Limb (tissue), 2 donors: ENCODE measurements around the gene KLHDC10.
"Not testable (repeated sequence)": the region's sequence is repeated elsewhere in the genome, so short reads cannot be mapped to it uniquely, and the experiment has no call there.

Experiments
- DNase-seq, 2 donors: peaks; one replicate each; pipeline ENCODE4 v3.0.0-alpha.2; 2016; ENCODE audit errors: extremely low spot score in 2 of 2

KLHDC10 gene

DNA sequence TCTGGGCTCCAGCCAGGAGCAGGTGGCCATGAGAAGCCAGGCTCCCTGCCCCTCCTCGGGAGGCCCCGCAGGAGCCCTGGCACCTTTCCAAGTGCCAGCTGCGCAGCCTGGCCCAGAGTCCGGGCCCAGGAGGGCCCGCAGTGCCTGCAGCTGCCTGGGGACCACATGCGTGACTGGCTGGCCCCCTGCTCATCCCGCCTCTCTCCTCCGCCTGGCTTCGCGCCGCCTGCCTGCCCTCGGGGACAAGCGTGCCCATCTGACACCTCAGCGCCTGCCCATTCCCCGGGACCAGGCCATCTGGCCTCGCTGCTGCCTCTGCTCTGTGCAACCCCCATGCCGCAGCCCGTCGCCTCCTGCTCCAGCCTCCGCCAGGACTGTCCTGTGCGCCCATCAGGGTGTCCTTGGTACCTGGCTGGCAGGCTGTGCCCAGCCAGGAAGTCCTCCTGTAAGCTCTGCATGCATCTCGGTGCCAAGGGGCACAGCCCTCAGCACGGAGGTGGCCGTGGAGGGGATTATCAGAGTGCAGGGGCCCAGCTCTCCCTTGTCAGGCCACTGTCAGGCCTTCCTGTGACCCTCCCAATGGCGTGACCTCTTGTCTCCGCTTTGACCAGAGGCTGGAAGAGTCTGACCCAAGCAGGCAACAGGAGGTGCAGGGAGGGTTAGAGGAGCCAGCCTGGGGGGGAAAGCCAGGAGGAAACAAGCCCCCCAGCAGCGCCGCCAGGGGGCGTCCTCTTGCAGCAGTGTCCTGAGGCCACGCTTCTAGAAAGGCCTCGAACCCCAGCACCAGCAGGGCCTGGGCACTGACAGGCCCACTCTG is 84.4 kb downstream of the KLHDC10 start:
- peak; percentile 67 to 84 for DNase-seq

DNA sequence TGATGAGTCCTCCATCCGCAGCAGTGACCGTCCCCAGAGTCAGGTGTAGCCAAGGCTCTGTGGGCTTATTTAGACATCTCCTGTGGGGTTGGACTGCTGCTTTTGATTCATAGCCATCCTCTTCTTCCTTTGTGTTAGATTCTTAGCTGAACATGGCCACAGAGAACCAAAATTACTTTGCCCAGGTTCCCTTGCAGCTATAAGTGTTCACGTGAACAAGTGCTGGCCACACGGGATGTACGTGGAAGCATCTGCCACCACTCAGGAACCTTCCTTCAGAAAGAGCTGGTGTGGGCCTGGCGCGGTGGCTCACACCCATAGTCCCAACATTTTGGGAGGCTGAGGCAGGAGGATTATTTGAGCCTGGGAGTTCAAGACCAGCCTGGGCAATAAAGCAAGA is 85.8 kb downstream of the KLHDC10 start:
- no peak for DNase-seq

DNA sequence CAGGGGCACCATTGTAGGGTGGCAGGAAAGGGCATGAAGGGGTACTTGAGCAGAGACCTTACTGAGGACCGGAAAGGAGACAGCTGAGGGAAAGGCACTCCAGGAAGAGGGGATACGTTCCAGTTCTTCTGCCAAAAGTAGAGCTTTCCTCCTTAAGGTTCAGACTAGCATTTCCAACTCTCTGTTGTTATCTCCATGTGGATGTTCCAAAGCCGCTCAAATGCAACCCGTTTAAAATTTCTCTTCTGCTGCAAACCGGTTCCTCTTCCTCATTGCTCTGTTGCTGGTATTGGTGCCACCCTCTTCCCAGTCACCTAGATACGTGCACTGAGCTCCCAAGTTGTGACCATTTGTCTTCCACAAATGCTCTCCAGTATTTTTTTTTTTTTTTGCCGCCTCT is 87.4 kb downstream of the KLHDC10 start:
- no peak for DNase-seq

DNA sequence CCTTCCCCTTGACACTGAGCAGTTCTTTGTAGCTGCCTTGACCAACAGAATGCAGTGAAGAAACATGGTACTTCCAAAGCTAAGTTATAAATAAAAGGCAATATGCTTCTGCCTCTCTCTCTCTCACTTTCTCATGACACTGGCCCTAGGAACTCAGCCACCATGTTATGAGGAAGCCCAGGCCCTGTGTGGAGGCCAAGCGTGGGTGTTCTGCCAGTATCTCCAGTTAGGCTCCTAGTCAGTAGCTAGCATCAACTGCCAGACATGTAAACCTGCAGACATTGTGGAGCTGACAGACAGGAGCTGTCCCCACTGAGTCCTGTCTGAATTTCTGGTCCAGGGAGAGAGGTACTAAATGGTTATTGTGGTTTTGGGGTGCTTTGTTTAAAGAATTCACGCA is 89.7 kb downstream of the KLHDC10 start:
- no peak for DNase-seq

DNA sequence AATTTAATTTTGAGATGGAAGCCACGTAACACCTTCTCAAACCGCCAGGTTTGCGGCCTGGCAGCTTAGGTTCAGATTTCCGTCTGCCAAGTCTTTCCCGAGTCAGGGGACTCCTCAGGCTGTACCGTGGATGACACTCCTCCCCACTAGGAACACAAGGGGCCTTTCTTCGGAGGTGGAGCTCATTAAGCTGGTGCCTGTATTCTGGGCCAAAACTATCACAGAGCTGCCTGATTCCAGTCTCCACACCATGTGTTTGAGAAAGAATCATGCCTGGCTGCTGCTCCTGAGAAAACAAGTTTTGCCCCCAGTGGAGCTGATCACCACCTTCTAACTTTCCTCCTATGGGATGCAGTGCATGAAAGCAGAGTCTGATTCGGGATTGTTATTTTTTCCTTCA is 90.1 kb downstream of the KLHDC10 start:
- no peak for DNase-seq

DNA sequence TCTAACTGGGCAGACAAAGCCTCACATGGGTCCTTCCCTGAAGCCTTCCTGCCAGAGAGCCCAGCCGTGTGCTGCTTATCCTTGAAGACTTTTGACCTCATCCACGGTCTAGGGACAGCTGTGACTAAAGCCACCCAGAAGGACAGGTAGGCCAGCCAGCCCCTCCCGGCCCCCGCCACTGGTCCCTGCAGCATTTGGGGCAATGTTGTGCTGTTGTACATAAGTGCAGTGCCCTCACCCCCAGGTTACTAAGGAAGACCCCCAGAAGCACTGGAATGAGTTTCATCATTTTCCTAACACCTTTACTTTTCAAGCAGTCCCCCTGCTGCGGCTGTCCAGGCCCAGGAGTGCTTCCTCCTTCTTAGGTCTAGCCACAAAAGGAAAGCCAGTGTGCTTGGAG is 91.9 kb downstream of the KLHDC10 start:
- DNase-seq, result no peak

DNA sequence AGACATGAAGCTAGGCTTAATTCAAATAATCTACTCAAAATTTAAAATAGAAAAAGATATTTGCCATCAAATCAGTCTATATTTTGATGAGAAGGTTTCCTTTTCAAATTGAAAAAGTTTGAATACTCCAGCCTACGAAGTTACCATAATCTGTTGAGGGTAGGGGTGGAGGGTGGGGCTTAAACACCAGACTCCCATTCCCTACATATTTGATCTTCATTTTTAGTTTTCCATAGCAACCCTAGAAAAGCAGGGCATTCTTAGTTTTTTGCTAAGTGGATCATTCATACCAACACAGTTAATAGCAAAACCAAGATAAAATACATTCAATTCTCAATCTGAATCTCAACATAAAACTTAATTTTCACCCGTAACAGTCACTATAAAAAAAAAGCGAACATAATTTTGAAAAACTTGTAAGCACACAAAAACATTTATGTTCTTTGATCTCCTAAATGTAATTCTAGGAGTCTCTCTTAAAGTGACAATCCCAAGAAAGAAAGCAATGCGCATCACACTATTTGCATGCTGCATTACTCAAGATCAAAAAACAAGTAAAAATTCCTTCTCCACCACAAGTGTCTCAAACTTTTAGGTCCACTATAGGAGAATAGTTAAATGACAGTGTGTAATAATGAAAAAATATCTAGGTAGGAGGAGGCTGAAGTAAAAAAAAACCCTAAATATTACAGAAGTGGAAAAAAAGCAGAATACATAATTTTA is 104.1 kb downstream of the KLHDC10 start:
- DNase-seq, result no peak

DNA sequence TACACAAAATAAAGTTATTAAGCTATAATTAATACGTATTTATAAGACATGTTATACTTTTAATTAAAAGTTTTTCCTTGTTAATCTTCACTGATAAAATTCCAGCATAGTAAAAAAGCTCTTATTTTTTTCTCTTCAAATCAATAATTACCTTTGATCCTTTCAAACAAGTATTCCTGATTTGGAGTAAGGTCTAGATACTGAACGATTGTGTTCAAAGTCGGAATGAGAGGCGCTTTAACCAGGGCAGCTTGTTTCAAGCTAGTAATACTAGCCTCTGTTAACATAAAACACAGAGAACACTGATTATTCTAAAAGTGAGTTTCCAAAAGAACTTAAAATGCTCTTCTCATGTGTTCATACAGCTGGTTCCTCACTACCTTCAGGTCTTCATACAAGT is 107.9 kb downstream of the KLHDC10 start:
- DNase-seq, result no peak

DNA sequence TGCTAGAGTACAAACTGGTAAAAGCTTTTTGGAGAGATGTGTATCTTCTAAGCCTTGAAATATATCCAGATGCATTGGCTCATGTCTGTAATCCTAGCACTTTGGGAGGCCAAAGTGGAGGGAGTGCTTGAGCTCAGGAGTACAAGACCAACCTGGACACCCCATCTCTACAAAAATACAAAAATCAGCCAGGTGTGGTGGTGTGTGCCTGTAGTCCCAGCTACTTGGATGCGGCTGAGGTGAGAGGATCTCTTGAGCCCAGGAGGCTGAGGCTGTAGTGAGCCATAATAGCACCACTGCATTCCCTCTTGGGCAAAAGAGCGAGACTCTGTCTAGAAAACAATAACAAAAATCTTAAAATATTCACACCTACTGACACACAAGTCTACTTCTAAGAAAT is 109.3 kb downstream of the KLHDC10 start:
- no peak for DNase-seq

DNA sequence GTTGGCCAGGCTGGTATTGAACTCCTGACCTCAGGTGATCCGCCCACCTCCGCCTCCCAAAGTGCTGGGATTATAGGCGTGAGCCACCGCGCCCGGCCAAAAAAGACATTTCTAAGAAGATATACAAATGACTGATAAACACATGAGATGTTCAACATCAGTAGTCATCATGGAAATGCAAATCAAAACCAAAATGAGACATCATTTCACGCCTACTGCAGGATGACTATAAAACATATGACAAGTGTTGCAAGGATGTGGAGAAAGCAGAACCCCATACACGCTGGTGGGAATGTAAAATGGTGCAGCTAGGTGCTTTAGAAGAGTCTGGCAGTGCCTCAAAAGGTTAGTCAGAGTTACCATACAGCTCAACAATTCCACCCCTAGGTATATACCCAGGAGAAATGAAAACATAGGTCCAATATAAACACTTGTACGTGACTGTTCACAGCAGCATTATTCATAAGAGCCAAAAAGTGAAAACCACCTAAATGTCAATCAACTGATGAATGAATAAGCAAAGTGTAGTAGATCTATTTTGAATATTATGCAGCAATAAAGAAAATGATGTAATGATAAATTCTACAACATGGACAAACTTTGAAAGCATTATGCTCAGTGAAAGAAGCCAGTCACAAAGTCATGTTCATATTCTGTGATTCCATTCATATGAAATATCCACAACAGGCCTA is 110.4 kb downstream of the KLHDC10 start:
- DNase-seq, result no peak

DNA sequence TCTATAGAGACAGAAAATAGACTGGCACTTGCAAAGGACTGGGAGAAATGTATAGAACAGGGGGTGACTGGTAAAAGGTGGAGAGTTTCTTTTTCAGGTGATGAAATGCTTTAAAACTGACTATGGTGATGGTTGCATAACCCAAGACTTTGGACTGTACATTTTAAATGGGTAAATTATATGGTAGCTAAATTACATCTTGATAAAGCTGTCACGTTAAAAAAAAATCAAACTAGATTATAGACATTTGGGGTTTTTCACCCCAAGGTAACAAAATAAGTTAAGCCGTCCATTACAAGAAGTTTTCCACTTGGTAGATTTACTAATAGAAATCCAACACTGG is 110.9 kb downstream of the KLHDC10 start:
- DNase-seq, result no peak

DNA sequence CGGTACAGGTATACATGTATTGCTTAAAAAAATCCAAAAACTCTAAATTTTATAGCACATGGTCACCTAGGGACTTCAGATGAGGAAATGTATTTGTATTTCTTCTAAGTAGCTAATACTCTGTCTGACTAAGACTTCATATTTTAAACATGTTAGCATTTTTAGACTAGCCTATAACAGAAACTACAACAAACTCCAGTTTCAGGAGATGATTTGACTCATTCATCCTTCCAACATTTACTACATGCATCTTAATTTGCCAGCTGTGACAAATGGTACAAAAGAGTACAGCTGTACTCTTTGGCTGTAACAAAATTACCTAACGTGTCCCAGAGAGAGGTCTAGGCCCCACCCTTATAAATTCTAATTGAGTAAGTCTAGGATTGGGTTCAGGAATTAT is 112.7 kb downstream of the KLHDC10 start:
- DNase-seq, result no peak

DNA sequence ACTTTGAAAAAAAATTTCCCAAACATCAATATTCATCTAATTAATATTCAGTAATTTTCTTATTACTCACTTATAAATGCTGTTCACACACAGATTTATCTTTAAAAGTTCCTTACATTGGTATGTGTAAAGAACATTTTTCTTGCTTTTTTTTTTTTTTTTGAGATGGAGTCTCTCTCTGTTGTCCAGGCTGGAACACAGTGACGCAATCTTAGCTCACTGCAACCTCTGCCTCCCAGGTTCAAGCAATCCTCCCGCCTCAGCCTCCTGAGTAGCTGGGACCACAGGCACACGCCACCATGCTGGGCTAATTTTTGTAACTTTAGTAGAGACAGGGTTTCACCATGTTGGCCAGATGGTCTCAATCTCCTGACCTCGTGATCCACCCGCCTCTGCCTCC is 114.0 kb downstream of the KLHDC10 start:
- not testable (repeated sequence) for DNase-seq
